HepG2 (cell line): ENCODE results near the gene SYNE1. TPM values are rescaled to one million over a fixed set of nuclear protein-coding genes. Genes with fewer than 3 reads are reported as not detected.

Experiments used
- ATAC-seq: fragments of 200-7000 bp; cut with Tn5 transposase; 3 replicates; pipeline ENCODE4 v1.9.1; 2020; ENCODE audit warnings: mild to moderate bottlenecking, moderate library complexity
- BruUV-seq: library from RNA; stranded (reverse); fragments of 400-500 nt; replicated peaks from 2 replicates; lab custom pipeline; 2021; lab: Mats Ljungman, UMichigan
- CTCF ChIA-PET: fragments of 300-600 bp; formaldehyde crosslinking; extraction: SDS; loops from one replicate; lab custom pipeline; 2021; ENCODE audit warnings: low total read pairs, inconsistent platforms, low intra/inter-chr PET ratio; lab: Yijun Ruan, JAX
- POLR2A ChIA-PET: fragments of 350-600 bp; sonication (Branson Sonifier 250); formaldehyde crosslinking; loops from one replicate; lab custom pipeline; 2020; ENCODE audit warnings: antibody characterized with exemption, inconsistent platforms; lab: Yijun Ruan, JAX
- DNase-seq: peaks from one replicate; pipeline ENCODE4 v3.0.0-alpha.2; 2015; ENCODE audit warnings: low spot score
- FAIRE-seq: peaks from 3 replicates; lab custom pipeline; 2011; peaks lifted over from hg19 to GRCh38; lab: Jason Lieb, UNC
- H2AFZ ChIP-seq: one replicate; pipeline ENCODE4 v1.6.1; 2011; ENCODE audit warnings: low read length, inconsistent platforms
- H3K27ac ChIP-seq: fragments of 300-600 bp; 3 replicates; pipeline ENCODE4 v1.8.0; 2011; ENCODE audit warnings: mixed run types, mild to moderate bottlenecking, mixed read lengths, low read length, inconsistent platforms; ENCODE audit not compliant: insufficient read depth; ENCODE audit errors: extremely low read length
- H3K27me3 ChIP-seq, 2 experiments: fragments of 200-600 bp in 1 of 2; 2 replicates in 1 of 2; 3 replicates in 1 of 2; pipeline versions ENCODE4 v1.6.0 to v1.8.0; 2011; ENCODE audit warnings: low read length in 2 of 2, mild to moderate bottlenecking in 2 of 2, moderate library complexity in 2 of 2, inconsistent platforms in 1 of 2; ENCODE audit not compliant: insufficient read depth in 2 of 2, control insufficient read depth in 1 of 2
- H3K36me3 ChIP-seq, 2 experiments: fragments of 200-600 bp in 1 of 2; replicated peaks in 1 of 2; 2 replicates in 1 of 2; 3 replicates in 1 of 2; pipeline versions ENCODE4 v1.5.1 to v1.8.0; 2011; ENCODE audit warnings: low read length in 2 of 2, inconsistent platforms in 1 of 2; ENCODE audit not compliant: insufficient read depth in 2 of 2, control insufficient read depth in 1 of 2
- H3K4me1 ChIP-seq: 2 replicates; pipeline ENCODE4 v1.5.1; 2012; ENCODE audit warnings: low read length, inconsistent platforms; ENCODE audit not compliant: insufficient read depth
- H3K4me2 ChIP-seq: 2 replicates; pipeline ENCODE4 v1.6.0; 2011; ENCODE audit warnings: low read depth, low read length, inconsistent platforms
- H3K4me3 ChIP-seq, 3 experiments: fragments of 200-600 bp in 1 of 3; sonication (generic), shearing (Covaris generic) in 1 of 3; replicated peaks in 1 of 3; 2 replicates each; pipeline ENCODE4 v1.5.1; 2011 to 2016; ENCODE audit warnings: low read length in 3 of 3, inconsistent platforms in 2 of 3, low read depth in 2 of 3, mild to moderate bottlenecking in 2 of 3, control low read depth in 1 of 3, mixed read lengths in 1 of 3; ENCODE audit not compliant: insufficient read depth in 1 of 3
- H3K79me2 ChIP-seq: one replicate; pipeline ENCODE4 v1.6.1; 2011; ENCODE audit warnings: low read length, inconsistent platforms; ENCODE audit not compliant: insufficient read depth
- H3K9ac ChIP-seq: 2 replicates; pipeline ENCODE4 v1.6.0; 2011; ENCODE audit warnings: mild to moderate bottlenecking, low read depth, low read length, inconsistent platforms; ENCODE audit not compliant: insufficient read depth
- H3K9me3 ChIP-seq: 2 replicates; pipeline ENCODE4 v1.5.1; 2012; ENCODE audit warnings: mild to moderate bottlenecking, low read length
- H4K20me1 ChIP-seq: 2 replicates; pipeline ENCODE4 v1.6.0; 2011; ENCODE audit warnings: inconsistent platforms, mild to moderate bottlenecking, low read length, moderate library complexity; ENCODE audit not compliant: insufficient read depth
- CC2D1A ChIP-seq: sonication (generic); formaldehyde crosslinking; IDR thresholded peaks from 2 replicates; pipeline ENCODE4 v1.8.1; 2023; ENCODE audit warnings: mild to moderate bottlenecking, missing genetic modification reagents
- GPN1 ChIP-seq: sonication (generic); formaldehyde crosslinking; IDR thresholded peaks from 2 replicates; pipeline ENCODE4 v1.5.1; 2020; ENCODE audit warnings: missing genetic modification reagents, borderline replicate concordance
- HMGXB3 ChIP-seq: sonication (generic); formaldehyde crosslinking; IDR thresholded peaks from 2 replicates; pipeline ENCODE4 v1.4.0; 2020; ENCODE audit warnings: missing genetic modification reagents, borderline replicate concordance
- KDM3A ChIP-seq: IDR thresholded peaks from 2 replicates; pipeline ENCODE4 v1.6.1; 2018; ENCODE audit warnings: low read depth, missing compliant biosample characterization
- MATR3 ChIP-seq: sonication (generic); formaldehyde crosslinking; IDR thresholded peaks from 2 replicates; pipeline ENCODE4 v1.4.0; 2020; ENCODE audit warnings: missing genetic modification reagents
- NKX3-1 ChIP-seq: sonication (generic); formaldehyde crosslinking; IDR thresholded peaks from 2 replicates; pipeline ENCODE4 v1.5.0; 2020; ENCODE audit warnings: missing genetic modification reagents
- REST ChIP-seq, 2 experiments: IDR thresholded peaks; 2 replicates each; pipeline ENCODE4 v1.6.1; 2011 to 2012; ENCODE audit warnings: low read length in 2 of 2, borderline replicate concordance in 1 of 2, low read depth in 1 of 2, mild to moderate bottlenecking in 1 of 2, moderate library complexity in 1 of 2
- RFX5 ChIP-seq: IDR thresholded peaks from 2 replicates; pipeline ENCODE4 v1.6.1; 2011; ENCODE audit warnings: low read depth, low read length, improper control_type of control experiment
- SP2 ChIP-seq: sonication (generic); formaldehyde crosslinking; IDR thresholded peaks from 2 replicates; pipeline ENCODE4 v1.5.1; 2020; ENCODE audit warnings: mild to moderate bottlenecking, missing genetic modification reagents
- SRSF9 ChIP-seq: fragments of 200-400 bp; formaldehyde crosslinking; IDR thresholded peaks from 2 replicates; pipeline ENCODE4 v1.6.1; 2018; ENCODE audit warnings: borderline replicate concordance, mild to moderate bottlenecking, low read depth, low read length; ENCODE audit not compliant: insufficient read depth, poor library complexity, severe bottlenecking
- U2AF2 ChIP-seq: fragments of 200-400 bp; formaldehyde crosslinking; IDR thresholded peaks from 2 replicates; pipeline ENCODE4 v1.6.1; 2017; ENCODE audit warnings: low read depth, mild to moderate bottlenecking, low read length
- ZKSCAN5 ChIP-seq: sonication (generic); formaldehyde crosslinking; IDR thresholded peaks from 2 replicates; pipeline ENCODE4 v1.5.1; 2020; ENCODE audit warnings: mild to moderate bottlenecking, missing genetic modification reagents
- ZNF333 ChIP-seq: sonication (generic); formaldehyde crosslinking; IDR thresholded peaks from 2 replicates; pipeline ENCODE4 v1.4.0; 2020; ENCODE audit warnings: mild to moderate bottlenecking, missing genetic modification reagents, borderline replicate concordance
- ZSCAN20 ChIP-seq: sonication (generic); formaldehyde crosslinking; IDR thresholded peaks from 2 replicates; pipeline ENCODE4 v1.4.0; 2020; ENCODE audit warnings: missing genetic modification reagents, mild to moderate bottlenecking, borderline replicate concordance
- WGBS: methylation state at CpG from one replicate; pipeline ENCODE4 v1.1.6; 2017; ENCODE audit warnings: low lambda C conversion rate; 5-methylcytosine and 5-hydroxymethylcytosine counted together
- in situ Hi-C: cut with HindIII; loops from 2 replicates; pipeline ENCODE4 v1.10.0; 2017; ENCODE audit warnings: low pct_unique_long_range_greater_than_20kb; ENCODE audit not compliant: extremely low pct_ligation_motif_present
- intact Hi-C: fragments of 100-400 bp; cut with micrococcal nuclease; formaldehyde crosslinking; loops from one replicate; pipeline ENCODE4 v1.10.0; 2022; ENCODE audit not compliant: unreplicated experiment
- polyA plus RNA-seq, 8 experiments: library from polyadenylated mRNA; depleted of rRNA in 3 of 8; stranded (reverse) in 7 of 8; unstranded in 1 of 8; fragments of >200 nt; fragmentation: Illumina TruSeq in 4 of 8; extraction: Trizol in 4 of 8; gene quantifications; 2 replicates each; pipeline versions ENCODE4 v1.2.1 to v1.2.3, GENCODE V29; 2011 to 2016; ENCODE audit warnings: low read depth in 4 of 8, missing spikeins in 1 of 8, mixed read lengths in 1 of 8; ENCODE audit not compliant: insufficient read depth in 1 of 8
- total RNA-seq, 5 experiments: library from RNA; depleted of rRNA; stranded (reverse); fragments of >200 nt; fragmentation: Illumina TruSeq; extraction: Trizol; gene quantifications; 2 replicates each; pipeline ENCODE4 v1.2.3, GENCODE V29; 2016; ENCODE audit warnings: low read depth in 1 of 5

Gene SYNE1
- total and polyA plus RNA-seq, 2 of the 13 experiments (the other 11 are each of a cell fraction or from before 2014, with no cell fraction given) = 5.5 to 15.9 TPM

- Histone ChIP-seq H3K27me3 (peaks cover 1 to 23% of the 10 kb centered on the region in 2 experiments; a peak in 4 of 5 replicates), H3K9me3 (no peaks in the 10 kb centered on the region), H3K4me3 (no peak overlapping the region), H3K9ac (no peak overlapping the region), H4K20me1 (no peaks in the 10 kb centered on the region), H3K36me3 (no peaks in the 10 kb centered on the region), H3K27ac (no peak overlapping the region), H2AFZ (no peak overlapping the region), H3K4me1 (no peaks in the 10 kb centered on the region), H3K4me2 (no peak overlapping the region), H3K79me2 (no peaks in the 10 kb centered on the region)
- FAIRE-seq = no peak
- no TSS peak for BruUV-seq
- DNase-seq = no peak
- intact Hi-C loops = no loop called here
- ATAC-seq = no peak
- ChIA-PET CTCF (no interaction called here), POLR2A (no interaction called here)
- WGBS = 21% methylated on average over 3 of the region's 4 CpGs
- in situ Hi-C loops = no loop called here
- no peak for TF ChIP-seq KDM3A (CRISPR knock-in tag)
- TF ChIP-seq CC2D1A = no peak
- no peak for TF ChIP-seq ZNF333 (CRISPR knock-in tag)
- TF ChIP-seq RFX5 = no peak
- TF ChIP-seq ZKSCAN5 (CRISPR knock-in tag) = no peak
- TF ChIP-seq HMGXB3 = no peak
- TF ChIP-seq SP2 = no peak
- TF ChIP-seq SRSF9 = no peak
- no peak for TF ChIP-seq MATR3 (CRISPR knock-in tag)
- no peak for TF ChIP-seq ZSCAN20 (CRISPR knock-in tag)
- no peak for TF ChIP-seq REST (IDR thresholded peaks at IDR 0.05; ENCODE audit: borderline replicate concordance in 1 of 2, low read depth in 1 of 2, low read length in 2 of 2)
- TF ChIP-seq NKX3-1 = no peak
- TF ChIP-seq GPN1 (CRISPR knock-in tag) = no peak
- TF ChIP-seq U2AF2 = no peak
Observed at GRCh38 chr6:152099446-152100182, 537.5 kb downstream of the SYNE1 start.
